HepG2 (cell line): ENCODE measurements around the gene ZNF563. TPM values are rescaled to one million over a fixed set of nuclear protein-coding genes. Genes with fewer than 3 reads are reported as not detected.
A peak's percentile ranks its signal among the peaks of the same experiment; 100 is the strongest.

ENCODE experiments used
- AGO2 ChIP-seq: fragments of 200-400 bp; formaldehyde crosslinking; optimal IDR thresholded peaks from 2 replicates; pipeline ENCODE3; 2017; ENCODE audit warnings: mild to moderate bottlenecking, low read depth, low read length, moderate library complexity
- ARNT2 ChIP-seq: sonication (generic); formaldehyde crosslinking; IDR thresholded peaks from 2 replicates; pipeline ENCODE4 v1.8.0; 2022; ENCODE audit warnings: mild to moderate bottlenecking, low read depth, missing genetic modification reagents, moderate library complexity
- CCAR2 ChIP-seq: fragments of 200-400 bp; formaldehyde crosslinking; optimal IDR thresholded peaks from 2 replicates; pipeline ENCODE3; 2018; ENCODE audit warnings: low read depth, mild to moderate bottlenecking, low read length, moderate library complexity
- EEA1 ChIP-seq: sonication (generic); formaldehyde crosslinking; IDR thresholded peaks from 2 replicates; pipeline ENCODE4 v1.5.1; 2020; ENCODE audit warnings: mild to moderate bottlenecking, missing genetic modification reagents, borderline replicate concordance
- EHMT2 ChIP-seq: fragments of 200-600 bp; sonication (generic); IDR thresholded peaks from 2 replicates; pipeline ENCODE4 v1.7.0; 2017; ENCODE audit warnings: antibody characterized with exemption, low read depth, low read length, borderline replicate concordance
- ELF1 ChIP-seq: sonication (generic); formaldehyde crosslinking; IDR thresholded peaks from 2 replicates; pipeline ENCODE4 v1.4.0; 2020; ENCODE audit warnings: missing genetic modification reagents
- FOSL2 ChIP-seq: sonication (generic); formaldehyde crosslinking; IDR thresholded peaks from 2 replicates; pipeline ENCODE4 v1.4.0; 2020; ENCODE audit warnings: missing genetic modification reagents
- GTF2F1 ChIP-seq: fragments of 150-350 bp; IDR thresholded peaks from 2 replicates; pipeline ENCODE4 v1.6.1; 2014; ENCODE audit warnings: low read length
- HCFC1 ChIP-seq: fragments of 150-350 bp; IDR thresholded peaks from 2 replicates; pipeline ENCODE4 v1.6.1; 2014; ENCODE audit warnings: low read depth, low read length
- HNRNPLL ChIP-seq: fragments of 200-400 bp; formaldehyde crosslinking; IDR thresholded peaks from 2 replicates; pipeline ENCODE4 v1.6.1; 2017; ENCODE audit warnings: mild to moderate bottlenecking, low read depth, low read length; ENCODE audit not compliant: poor library complexity, severe bottlenecking
- KDM6A ChIP-seq: IDR thresholded peaks from 2 replicates; pipeline ENCODE4 v1.6.1; 2016; ENCODE audit warnings: low read depth
- KLF13 ChIP-seq: sonication (generic); formaldehyde crosslinking; IDR thresholded peaks from 2 replicates; pipeline ENCODE4 v1.4.0; 2020; ENCODE audit warnings: mild to moderate bottlenecking, missing genetic modification reagents
- RARA ChIP-seq: IDR thresholded peaks from 2 replicates; pipeline ENCODE4 v1.6.1; 2016; ENCODE audit warnings: missing genetic modification reagents, missing compliant biosample characterization
- SMAD3 ChIP-seq: sonication (generic); formaldehyde crosslinking; IDR thresholded peaks from 2 replicates; pipeline ENCODE4 v1.4.0; 2020; ENCODE audit warnings: missing genetic modification reagents
- TARDBP ChIP-seq: sonication (generic); formaldehyde crosslinking; IDR thresholded peaks from 2 replicates; pipeline ENCODE4 v1.8.0; 2022; ENCODE audit warnings: mild to moderate bottlenecking, missing genetic modification reagents
- ZBTB20 ChIP-seq: sonication (generic); formaldehyde crosslinking; IDR thresholded peaks from 2 replicates; pipeline ENCODE4 v1.8.1; 2023; ENCODE audit warnings: missing genetic modification reagents, low read depth, mild to moderate bottlenecking, borderline replicate concordance
- ZNF343 ChIP-seq: sonication (generic); formaldehyde crosslinking; IDR thresholded peaks from 2 replicates; pipeline ENCODE4 v1.4.0; 2020; ENCODE audit warnings: mild to moderate bottlenecking, missing genetic modification reagents
- ZNF614 ChIP-seq: IDR thresholded peaks from 2 replicates; pipeline ENCODE4 v1.6.1; 2018; ENCODE audit warnings: missing biosample characterization, missing genetic modification reagents, inconsistent platforms, borderline replicate concordance
- ZNF672 ChIP-seq: sonication (generic); formaldehyde crosslinking; IDR thresholded peaks from 2 replicates; pipeline ENCODE4 v1.8.1; 2022; ENCODE audit warnings: missing genetic modification reagents
- ZNF777 ChIP-seq: sonication (generic); formaldehyde crosslinking; IDR thresholded peaks from 2 replicates; pipeline ENCODE4 v1.4.0; 2020; ENCODE audit warnings: missing genetic modification reagents
- polyA plus RNA-seq, 8 experiments: library from polyadenylated mRNA; depleted of rRNA in 3 of 8; stranded (reverse) in 7 of 8; unstranded in 1 of 8; fragments of >200 nt; fragmentation: Illumina TruSeq in 4 of 8; extraction: Trizol in 4 of 8; gene quantifications; 2 replicates each; pipeline versions ENCODE4 v1.2.1 to v1.2.3, GENCODE V29; 2011 to 2016; ENCODE audit warnings: low read depth in 4 of 8, missing spikeins in 1 of 8, mixed read lengths in 1 of 8; ENCODE audit not compliant: insufficient read depth in 1 of 8
- total RNA-seq, 5 experiments: library from RNA; depleted of rRNA; stranded (reverse); fragments of >200 nt; fragmentation: Illumina TruSeq; extraction: Trizol; gene quantifications; 2 replicates each; pipeline ENCODE4 v1.2.3, GENCODE V29; 2016; ENCODE audit warnings: low read depth in 1 of 5
- TF ChIP-seq, protein P1 (sequence below): sonication (generic); formaldehyde crosslinking; IDR thresholded peaks from 2 replicates; pipeline ENCODE4 v1.4.0; 2020; ENCODE audit warnings: missing genetic modification reagents, borderline replicate concordance
- TF ChIP-seq, protein P2 (sequence below): sonication (generic); formaldehyde crosslinking; IDR thresholded peaks from 2 replicates; pipeline ENCODE4 v1.8.0; 2023; ENCODE audit warnings: mild to moderate bottlenecking, missing genetic modification reagents
- TF ChIP-seq, protein P3 (sequence below): sonication (generic); IDR thresholded peaks from 2 replicates; pipeline ENCODE4 v1.6.1; 2016; ENCODE audit warnings: low read depth, borderline replicate concordance

The ZNF563 gene
- total and polyA plus RNA-seq, 2 of the 13 experiments (the other 11 are each of a cell fraction or from before 2014, with no cell fraction given): 7.5 to 19.5 TPM

DNA sequence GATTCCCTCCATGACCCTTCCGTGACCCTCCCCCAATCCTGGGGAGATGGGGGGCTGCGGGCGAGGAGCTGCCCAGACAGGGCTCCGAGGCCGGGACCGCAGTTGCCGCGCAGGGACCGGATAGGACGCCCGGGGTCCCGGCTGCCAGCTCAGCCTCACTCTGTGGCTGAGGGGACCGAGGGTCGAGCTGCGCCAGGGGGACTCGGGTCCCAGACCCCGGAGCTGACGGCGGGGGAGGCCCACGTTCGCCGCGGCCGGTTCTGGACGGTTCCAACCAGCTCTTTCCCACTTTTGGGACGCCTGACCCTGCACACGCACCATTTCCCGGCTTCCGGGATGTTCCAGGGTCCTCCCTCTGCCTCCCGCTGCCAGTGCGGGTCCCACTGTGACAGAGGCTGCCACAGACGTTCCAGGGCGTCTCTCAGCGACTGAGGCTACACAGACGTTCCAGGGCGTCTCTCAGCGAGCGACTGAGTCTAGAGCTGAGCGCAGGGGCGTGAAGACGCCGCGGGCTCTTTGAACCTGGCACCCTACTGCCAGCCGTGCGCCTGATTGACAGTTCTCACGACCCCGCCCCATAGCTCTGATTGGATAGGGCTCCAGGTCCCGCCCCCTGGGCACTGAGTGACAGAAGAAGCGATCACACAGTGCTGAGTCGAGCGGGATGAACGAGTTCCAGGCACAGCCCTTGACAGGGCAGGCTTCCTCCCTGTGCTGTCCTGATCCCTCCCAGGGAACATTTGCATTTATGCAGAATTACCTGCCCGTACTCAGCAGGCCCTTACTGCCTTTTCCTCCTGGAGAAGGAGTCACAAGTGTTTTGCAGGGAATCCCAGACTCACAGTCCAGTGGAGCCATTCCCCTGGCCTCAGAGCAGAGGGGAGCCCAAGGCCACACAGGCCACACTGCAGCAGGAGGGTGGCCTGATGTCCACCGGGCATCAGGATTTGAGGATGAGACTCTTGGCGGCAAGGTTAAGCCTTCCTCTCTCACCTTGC is at the start of gene ZNF563 (continued):
- TF ChIP-seq, protein P1, sequence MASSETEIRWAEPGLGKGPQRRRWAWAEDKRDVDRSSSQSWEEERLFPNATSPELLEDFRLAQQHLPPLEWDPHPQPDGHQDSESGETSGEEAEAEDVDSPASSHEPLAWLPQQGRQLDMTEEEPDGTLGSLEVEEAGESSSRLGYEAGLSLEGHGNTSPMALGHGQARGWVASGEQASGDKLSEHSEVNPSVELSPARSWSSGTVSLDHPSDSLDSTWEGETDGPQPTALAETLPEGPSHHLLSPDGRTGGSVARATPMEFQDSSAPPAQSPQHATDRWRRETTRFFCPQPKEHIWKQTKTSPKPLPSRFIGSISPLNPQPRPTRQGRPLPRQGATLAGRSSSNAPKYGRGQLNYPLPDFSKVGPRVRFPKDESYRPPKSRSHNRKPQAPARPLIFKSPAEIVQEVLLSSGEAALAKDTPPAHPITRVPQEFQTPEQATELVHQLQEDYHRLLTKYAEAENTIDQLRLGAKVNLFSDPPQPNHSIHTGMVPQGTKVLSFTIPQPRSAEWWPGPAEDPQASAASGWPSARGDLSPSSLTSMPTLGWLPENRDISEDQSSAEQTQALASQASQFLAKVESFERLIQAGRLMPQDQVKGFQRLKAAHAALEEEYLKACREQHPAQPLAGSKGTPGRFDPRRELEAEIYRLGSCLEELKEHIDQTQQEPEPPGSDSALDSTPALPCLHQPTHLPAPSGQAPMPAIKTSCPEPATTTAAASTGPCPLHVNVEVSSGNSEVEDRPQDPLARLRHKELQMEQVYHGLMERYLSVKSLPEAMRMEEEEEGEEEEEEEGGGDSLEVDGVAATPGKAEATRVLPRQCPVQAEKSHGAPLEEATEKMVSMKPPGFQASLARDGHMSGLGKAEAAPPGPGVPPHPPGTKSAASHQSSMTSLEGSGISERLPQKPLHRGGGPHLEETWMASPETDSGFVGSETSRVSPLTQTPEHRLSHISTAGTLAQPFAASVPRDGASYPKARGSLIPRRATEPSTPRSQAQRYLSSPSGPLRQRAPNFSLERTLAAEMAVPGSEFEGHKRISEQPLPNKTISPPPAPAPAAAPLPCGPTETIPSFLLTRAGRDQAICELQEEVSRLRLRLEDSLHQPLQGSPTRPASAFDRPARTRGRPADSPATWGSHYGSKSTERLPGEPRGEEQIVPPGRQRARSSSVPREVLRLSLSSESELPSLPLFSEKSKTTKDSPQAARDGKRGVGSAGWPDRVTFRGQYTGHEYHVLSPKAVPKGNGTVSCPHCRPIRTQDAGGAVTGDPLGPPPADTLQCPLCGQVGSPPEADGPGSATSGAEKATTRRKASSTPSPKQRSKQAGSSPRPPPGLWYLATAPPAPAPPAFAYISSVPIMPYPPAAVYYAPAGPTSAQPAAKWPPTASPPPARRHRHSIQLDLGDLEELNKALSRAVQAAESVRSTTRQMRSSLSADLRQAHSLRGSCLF (CRISPR knock-in tag): no peak
- TF ChIP-seq, protein P2, sequence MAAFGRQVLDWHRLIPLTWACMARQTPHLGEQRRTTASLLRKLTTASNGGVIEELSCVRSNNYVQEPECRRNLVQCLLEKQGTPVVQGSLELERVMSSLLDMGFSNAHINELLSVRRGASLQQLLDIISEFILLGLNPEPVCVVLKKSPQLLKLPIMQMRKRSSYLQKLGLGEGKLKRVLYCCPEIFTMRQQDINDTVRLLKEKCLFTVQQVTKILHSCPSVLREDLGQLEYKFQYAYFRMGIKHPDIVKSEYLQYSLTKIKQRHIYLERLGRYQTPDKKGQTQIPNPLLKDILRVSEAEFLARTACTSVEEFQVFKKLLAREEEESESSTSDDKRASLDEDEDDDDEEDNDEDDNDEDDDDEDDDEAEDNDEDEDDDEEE (CRISPR knock-in tag): peak; percentile 64; the same call in 1 of the 2 replicates
- TF ChIP-seq KDM6A (CRISPR knock-in tag) (no peak), ARNT2 (CRISPR knock-in tag) (peak; percentile 88), RARA (CRISPR knock-in tag) (peak; percentile 43), ZNF777 (peak; percentile 51; the same call in 1 of the 2 replicates), TARDBP (CRISPR knock-in tag) (peak; percentile 33; the same call in 1 of the 2 replicates), GTF2F1 (0 out of 2 replicates have a peak, but pooled peaks have one; percentile 54), FOSL2 (CRISPR knock-in tag) (no peak; the same call in none of the 2 replicates), ZNF614 (CRISPR knock-in tag) (peak; percentile 51; the same call in 1 of the 2 replicates), ELF1 (peak; percentile 64), HNRNPLL (peak; percentile 53), SMAD3 (CRISPR knock-in tag) (0 out of 2 replicates have a peak, but pooled peaks have one; percentile 55), AGO2 (peak; percentile 95), EHMT2 (no peak), CCAR2 (no peak), ZBTB20 (CRISPR knock-in tag) (no peak; the same call in 1 of the 2 replicates), KLF13 (CRISPR knock-in tag) (no peak), ZNF343 (CRISPR knock-in tag) (no peak), ZNF672 (CRISPR knock-in tag) (0 out of 2 replicates have a peak, but pooled peaks have one; percentile 32), EEA1 (CRISPR knock-in tag) (no peak), HCFC1 (no peak; the same call in 1 of the 2 replicates)
- TF ChIP-seq, protein P3, sequence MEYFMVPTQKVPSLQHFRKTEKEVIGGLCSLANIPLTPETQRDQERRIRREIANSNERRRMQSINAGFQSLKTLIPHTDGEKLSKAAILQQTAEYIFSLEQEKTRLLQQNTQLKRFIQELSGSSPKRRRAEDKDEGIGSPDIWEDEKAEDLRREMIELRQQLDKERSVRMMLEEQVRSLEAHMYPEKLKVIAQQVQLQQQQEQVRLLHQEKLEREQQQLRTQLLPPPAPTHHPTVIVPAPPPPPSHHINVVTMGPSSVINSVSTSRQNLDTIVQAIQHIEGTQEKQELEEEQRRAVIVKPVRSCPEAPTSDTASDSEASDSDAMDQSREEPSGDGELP: peak; percentile 65; the same call in 1 of the 2 replicates
